Skeletal muscle tissue (tissue), 4 donors: Measurements from ENCODE around the gene CCL7. TPM values are rescaled to one million over a fixed set of nuclear protein-coding genes. Genes with fewer than 3 reads are reported as not detected.

Experiments
- H3K27ac ChIP-seq: one replicate; pipeline ENCODE4 v1.7.0; 2013; ENCODE audit warnings: mild to moderate bottlenecking, low read depth, low read length, inconsistent platforms
- H3K27me3 ChIP-seq, 3 donors: one replicate each; pipeline ENCODE4 v1.7.0; 2013; ENCODE audit warnings: low read length in 3 of 3; ENCODE audit not compliant: control insufficient read depth in 3 of 3, insufficient read depth in 3 of 3
- H3K36me3 ChIP-seq, 3 donors: one replicate each; pipeline ENCODE4 v1.7.0; 2013; ENCODE audit warnings: low read length in 3 of 3; ENCODE audit not compliant: control insufficient read depth in 3 of 3, insufficient read depth in 3 of 3
- H3K4me1 ChIP-seq, 3 donors: one replicate each; pipeline ENCODE4 v1.7.0; 2013; ENCODE audit warnings: low read length in 3 of 3, mild to moderate bottlenecking in 3 of 3; ENCODE audit not compliant: control insufficient read depth in 3 of 3, insufficient read depth in 3 of 3
- H3K4me3 ChIP-seq, 3 donors: one replicate each; pipeline ENCODE4 v1.7.0; 2013; ENCODE audit warnings: low read length in 3 of 3
- H3K9ac ChIP-seq, 3 donors: one replicate each; pipeline ENCODE4 v1.7.0; 2013; ENCODE audit warnings: low read length in 3 of 3, mild to moderate bottlenecking in 3 of 3, moderate library complexity in 2 of 3, low read depth in 1 of 3
- H3K9me3 ChIP-seq, 3 donors: one replicate each; pipeline ENCODE4 v1.7.0; 2013; ENCODE audit warnings: low read length in 3 of 3; ENCODE audit not compliant: control insufficient read depth in 3 of 3
- total RNA-seq: library from RNA; depleted of rRNA; stranded (reverse); fragments of >200 nt; gene quantifications from one replicate; pipeline ENCODE4 v1.2.3, GENCODE V29; 2014
- donor health status: Osteomylitis.

Gene CCL7
- total RNA-seq, 1 donor from 2014 or later: not detected

DNA sequence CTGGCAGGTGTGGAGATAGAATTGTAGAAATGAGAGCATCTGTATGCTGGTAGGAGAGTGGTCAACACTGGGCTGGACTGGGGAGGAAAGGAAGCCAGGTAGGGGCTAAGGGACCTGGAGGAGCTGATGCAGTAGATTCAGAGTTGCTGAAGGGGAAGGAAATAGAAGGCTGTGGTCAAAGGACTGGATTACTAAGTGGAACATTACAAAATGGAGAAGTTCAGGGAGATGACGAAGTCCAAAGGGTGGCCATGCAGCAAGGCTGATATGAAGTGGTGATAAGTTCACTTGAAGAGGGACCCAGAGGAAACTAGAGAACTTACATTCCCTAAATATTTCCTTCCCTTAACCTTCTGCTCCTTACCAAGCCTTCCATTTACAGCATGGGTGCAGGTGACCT lies 23.6 kb upstream of the CCL7 start:
- Histone ChIP-seq H3K27me3 (no peaks in the 10 kb centered on the region), H3K9ac (no peak overlapping the region), H3K27ac (peak overlapping the region; percentile 36), H3K4me3 (no peak overlapping the region), H3K4me1 (peaks cover 47 to 51% (median 47%) of the 10 kb centered on the region in 3 donors), H3K36me3 (no peaks in the 10 kb centered on the region), H3K9me3 (no peaks in the 10 kb centered on the region)

DNA sequence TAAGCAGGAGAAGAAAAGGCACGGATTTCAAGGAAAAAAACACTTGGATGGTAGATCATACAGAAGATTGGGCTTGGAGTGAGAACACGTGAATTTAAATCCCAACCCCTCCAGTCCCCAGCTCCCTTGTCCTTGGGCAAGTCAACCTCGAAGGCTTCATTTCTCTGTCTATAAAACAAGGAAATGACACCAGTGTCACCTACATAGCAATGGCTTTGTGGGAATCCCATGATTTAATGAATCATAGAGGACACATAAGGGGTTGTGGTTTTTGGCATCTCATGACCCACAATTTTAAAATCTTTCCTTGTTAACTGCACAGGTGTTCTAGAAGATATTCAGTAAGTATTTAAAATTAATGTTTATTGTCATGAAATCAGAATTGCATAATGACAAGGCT lies 23.1 kb upstream of the CCL7 start:
- peaks cover 45 to 52% (median 50%) of the 10 kb centered on the region in 3 donors for H3K4me1 ChIP-seq
- H3K27me3 ChIP-seq: no peaks in the 10 kb centered on the region
- H3K36me3 ChIP-seq: no peaks in the 10 kb centered on the region
- H3K9me3 ChIP-seq: no peaks in the 10 kb centered on the region
- H3K9ac ChIP-seq: no peak overlapping the region
- H3K27ac ChIP-seq: peak overlapping the region; percentile 36
- no peak overlapping the region for H3K4me3 ChIP-seq

DNA sequence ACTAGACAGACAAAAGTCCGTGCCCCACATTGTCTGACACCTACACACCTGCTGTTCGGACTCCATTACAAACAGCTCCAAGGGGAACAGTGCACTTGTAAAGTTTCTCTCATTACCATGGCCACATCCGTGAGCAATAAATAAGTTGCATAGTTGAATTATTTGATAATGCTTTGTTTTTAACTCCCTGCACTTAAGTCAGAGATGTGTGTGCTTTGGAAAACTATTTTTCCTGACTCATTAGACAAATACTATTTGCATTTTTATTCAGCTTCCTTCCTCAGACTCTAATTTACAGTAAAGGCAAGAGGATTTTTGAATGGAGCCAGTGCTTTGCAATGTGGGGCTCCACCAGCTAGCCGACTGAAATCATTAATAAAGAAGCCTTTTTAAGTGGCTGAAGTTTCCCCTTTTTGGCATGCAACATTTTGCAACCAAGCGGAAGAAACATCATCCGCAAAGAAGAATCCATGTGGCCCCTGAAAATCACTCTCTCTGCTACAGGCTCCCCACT lies 21.5 kb upstream of the CCL7 start:
- Histone ChIP-seq H3K27me3 (no peaks in the 10 kb centered on the region), H3K4me1 (peaks cover 51 to 60% (median 56%) of the 10 kb centered on the region in 3 donors), H3K9ac (peak overlapping the region in 1 of 3 donors; percentile 4), H3K9me3 (no peaks in the 10 kb centered on the region), H3K27ac (peak overlapping the region; percentile 72), H3K36me3 (no peaks in the 10 kb centered on the region), H3K4me3 (no peak overlapping the region)

GRCh38 chr17:34249061-34249460 lies 21.0 kb upstream of the CCL7 start:
- no peak overlapping the region for H3K4me3 ChIP-seq
- H3K9me3 ChIP-seq: no peaks in the 10 kb centered on the region
- H3K36me3 ChIP-seq: no peaks in the 10 kb centered on the region
- peak overlapping the region; percentile 72 for H3K27ac ChIP-seq
- no peaks in the 10 kb centered on the region for H3K27me3 ChIP-seq
- H3K9ac ChIP-seq: peak overlapping the region in 1 of 3 donors; percentile 4
- H3K4me1 ChIP-seq: peaks cover 56 to 63% (median 59%) of the 10 kb centered on the region in 3 donors

- peaks cover 60 to 67% (median 64%) of the 10 kb centered on the region in 3 donors for H3K4me1 ChIP-seq
- H3K9me3 ChIP-seq: no peaks in the 10 kb centered on the region
- no peak overlapping the region for H3K9ac ChIP-seq
- H3K4me3 ChIP-seq: no peak overlapping the region
- H3K27ac ChIP-seq: peak overlapping the region; percentile 72
- no peaks in the 10 kb centered on the region for H3K36me3 ChIP-seq
- peaks cover 0 to 3% (median 0%) of the 10 kb centered on the region in 3 donors for H3K27me3 ChIP-seq
Observed at GRCh38 chr17:34249478-34249877, 20.5 kb upstream of the CCL7 start.

GRCh38 chr17:34251186-34251585 lies 18.8 kb upstream of the CCL7 start:
- Histone ChIP-seq H3K36me3 (no peaks in the 10 kb centered on the region), H3K4me3 (no peak overlapping the region), H3K4me1 (peaks cover 66 to 81% (median 77%) of the 10 kb centered on the region in 3 donors), H3K27ac (no peak overlapping the region), H3K27me3 (peaks cover 3 to 7% (median 7%) of the 10 kb centered on the region in 3 donors), H3K9ac (no peak overlapping the region), H3K9me3 (no peaks in the 10 kb centered on the region)

DNA sequence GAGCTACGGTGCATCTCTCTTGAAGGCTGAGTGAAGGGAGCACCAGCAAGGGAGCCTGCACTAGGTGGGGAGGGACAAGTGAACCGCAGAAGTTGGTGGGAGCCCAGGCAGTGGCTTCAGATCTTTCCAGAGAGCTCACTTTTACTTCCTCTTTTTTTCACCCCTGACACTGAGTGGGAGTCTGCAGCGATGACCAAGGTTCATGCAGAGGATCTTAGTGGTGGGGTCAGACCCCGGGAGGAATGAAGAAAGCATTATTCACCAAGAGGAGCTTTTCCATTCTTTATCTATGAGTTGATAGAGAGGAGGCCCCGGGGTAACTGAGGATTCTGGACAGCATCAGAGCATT lies 18.0 kb upstream of the CCL7 start:
- Histone ChIP-seq H3K27ac (peak overlapping the region; percentile 81), H3K9me3 (no peaks in the 10 kb centered on the region), H3K4me3 (no peak overlapping the region), H3K9ac (no peak overlapping the region), H3K27me3 (peaks cover 3 to 11% (median 7%) of the 10 kb centered on the region in 3 donors), H3K36me3 (no peaks in the 10 kb centered on the region), H3K4me1 (peaks cover 66 to 84% (median 77%) of the 10 kb centered on the region in 3 donors)

DNA sequence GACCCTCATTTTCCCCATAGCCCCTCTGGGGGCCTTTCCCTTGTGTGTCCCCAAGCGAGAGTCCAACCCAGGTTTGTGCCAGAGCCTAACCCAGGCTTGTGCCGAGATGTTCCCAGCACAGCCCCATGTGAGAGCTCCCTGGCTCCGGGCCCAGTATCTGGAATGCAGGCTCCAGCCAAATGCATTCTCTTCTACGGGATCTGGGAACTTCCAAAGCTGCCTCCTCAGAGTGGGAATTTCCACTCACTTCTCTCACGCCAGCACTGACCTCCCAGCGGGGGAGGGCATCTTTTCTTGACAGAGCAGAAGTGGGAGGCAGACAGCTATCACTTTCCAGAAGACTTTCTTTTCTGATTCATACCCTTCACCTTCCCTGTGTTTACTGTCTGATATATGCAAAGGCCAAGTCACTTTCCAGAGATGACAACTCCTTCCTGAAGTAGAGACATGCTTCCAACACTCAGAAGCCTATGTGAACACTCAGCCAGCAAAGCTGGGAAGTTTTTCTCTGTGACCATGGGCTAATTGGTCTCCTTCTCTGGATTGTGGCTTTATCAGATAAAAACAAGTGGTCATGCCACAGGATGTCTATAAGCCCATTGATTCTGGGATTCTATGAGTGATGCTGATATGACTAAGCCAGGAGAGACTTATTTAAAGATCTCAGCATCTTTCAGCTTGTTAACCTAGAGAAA lies 17.4 kb upstream of the CCL7 start:
- Histone ChIP-seq H3K9ac (peak overlapping the region in 1 of 3 donors; percentile 2), H3K36me3 (no peaks in the 10 kb centered on the region), H3K4me1 (peaks cover 65 to 82% (median 75%) of the 10 kb centered on the region in 3 donors), H3K4me3 (peak overlapping the region in 1 of 3 donors; percentile 48), H3K27ac (peak overlapping the region; percentile 81), H3K9me3 (no peaks in the 10 kb centered on the region), H3K27me3 (peaks cover 3 to 11% (median 7%) of the 10 kb centered on the region in 3 donors)

GRCh38 chr17:34253139-34253525 lies 16.9 kb upstream of the CCL7 start:
- Histone ChIP-seq H3K27ac (peak overlapping the region; percentile 81), H3K4me1 (peaks cover 60 to 77% (median 70%) of the 10 kb centered on the region in 3 donors), H3K9me3 (no peaks in the 10 kb centered on the region), H3K9ac (peak overlapping the region in 1 of 3 donors; percentile 2), H3K36me3 (no peaks in the 10 kb centered on the region), H3K27me3 (peaks cover 3 to 11% (median 7%) of the 10 kb centered on the region in 3 donors), H3K4me3 (peak overlapping the region in 1 of 3 donors; percentile 48)

DNA sequence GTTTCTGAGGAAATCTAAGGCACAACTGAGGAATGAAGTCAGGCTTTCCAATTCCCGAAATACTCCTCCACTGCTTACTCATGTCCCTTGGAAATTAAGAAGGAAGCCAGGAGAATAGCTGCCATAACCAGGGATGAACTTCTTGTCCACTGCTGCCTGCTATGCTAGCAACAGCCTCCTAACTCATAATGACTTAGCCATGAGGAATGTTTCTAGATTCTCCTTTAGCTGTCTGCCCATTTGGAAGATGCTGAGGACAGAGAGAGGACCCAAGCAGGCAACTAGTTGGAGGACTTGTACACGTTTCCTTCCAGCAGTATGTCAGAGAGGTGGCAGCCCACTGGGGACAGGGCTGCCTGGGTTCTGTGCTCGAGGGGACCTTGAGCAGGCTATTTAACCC lies 15.9 kb upstream of the CCL7 start:
- Histone ChIP-seq H3K27me3 (peaks cover 3 to 11% (median 7%) of the 10 kb centered on the region in 3 donors), H3K9ac (peak overlapping the region in 1 of 3 donors; percentile 33), H3K9me3 (no peaks in the 10 kb centered on the region)

More for the DNA sequence above, 15.9 kb upstream of the CCL7 start:
- Histone ChIP-seq H3K4me1 (peaks cover 50 to 69% (median 61%) of the 10 kb centered on the region in 3 donors), H3K4me3 (peak overlapping the region in 2 of 3 donors; percentile 65 to 78), H3K36me3 (no peaks in the 10 kb centered on the region), H3K27ac (peak overlapping the region; percentile 81)
